OCI-M2 (cell line): Measurements from ENCODE around the gene FNDC3B.
"Not testable (repeated sequence)": the region's sequence is repeated elsewhere in the genome, so short reads cannot be mapped to it uniquely, and the experiment has no call there.

ENCODE experiments used
- DNase-seq: peaks from one replicate; lab custom pipeline; 2025; ENCODE audit not compliant: unreplicated experiment; lab: John Stamatoyannopoulos, UW

FNDC3B gene

GRCh38 chr3:172355836-172356235 is 316.5 kb downstream of the FNDC3B start:
- DNase-seq: no peak

GRCh38 chr3:172356427-172356826 is 317.0 kb downstream of the FNDC3B start:
- DNase-seq: no peak

GRCh38 chr3:172357850-172358754 is 318.7 kb downstream of the FNDC3B start:
- DNase-seq: no peak

DNA sequence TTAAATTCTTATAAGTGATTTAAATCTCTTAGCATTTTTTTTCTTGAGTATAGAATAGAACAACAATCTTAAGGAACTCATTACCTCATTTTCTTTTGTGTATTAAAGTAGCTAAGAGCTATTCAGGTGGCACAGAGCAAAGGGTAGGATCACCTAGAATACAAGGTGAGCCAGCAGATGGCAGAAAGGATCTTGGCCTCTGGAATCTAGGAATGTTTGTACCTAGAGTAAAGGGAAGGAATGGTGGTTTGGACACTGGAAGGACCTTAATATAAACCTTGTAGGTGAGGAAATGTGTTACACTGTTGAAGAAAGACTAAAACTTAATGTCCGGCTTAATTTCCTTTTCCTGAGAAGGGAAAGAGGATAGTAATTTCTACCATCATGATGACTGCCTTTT is 319.9 kb downstream of the FNDC3B start:
- no peak for DNase-seq

- DNase-seq: no peak
Measured at GRCh38 chr3:172359996-172360395, 320.6 kb downstream of the FNDC3B start.

GRCh38 chr3:172362583-172362982 is 323.2 kb downstream of the FNDC3B start:
- no peak for DNase-seq

- DNase-seq: no peak
Measured at GRCh38 chr3:172364374-172365027, 325.1 kb downstream of the FNDC3B start.

DNA sequence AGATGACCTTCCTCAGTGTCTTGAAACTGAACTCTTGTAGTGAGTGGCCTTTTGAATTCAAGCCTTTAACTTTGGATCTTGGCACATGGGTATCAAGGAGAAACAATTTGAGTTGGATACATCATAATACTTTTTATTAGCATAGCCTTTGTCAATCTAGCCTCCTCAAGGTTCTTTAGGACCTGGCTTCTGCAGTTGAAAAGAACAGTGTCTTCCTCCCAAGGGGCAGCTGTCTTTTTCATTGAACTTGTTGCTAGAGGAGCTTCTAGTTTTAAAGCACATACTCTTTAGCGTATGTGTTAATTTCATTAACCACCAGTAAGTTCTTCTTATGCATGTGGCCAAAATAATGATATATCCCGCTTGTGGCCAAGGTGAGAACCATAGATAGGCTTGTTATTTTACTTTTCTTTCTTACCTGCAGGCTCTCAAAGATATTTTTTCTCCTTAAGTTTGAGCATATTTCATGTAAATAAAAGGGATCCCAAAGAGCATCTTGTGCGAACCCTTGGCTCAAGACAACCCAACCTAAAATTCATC is 325.7 kb downstream of the FNDC3B start:
- DNase-seq: no peak

- DNase-seq: no peak
Measured at GRCh38 chr3:172367205-172368105, 328.1 kb downstream of the FNDC3B start.

GRCh38 chr3:172368556-172368955 is 329.2 kb downstream of the FNDC3B start:
- DNase-seq: not testable (repeated sequence)

DNA sequence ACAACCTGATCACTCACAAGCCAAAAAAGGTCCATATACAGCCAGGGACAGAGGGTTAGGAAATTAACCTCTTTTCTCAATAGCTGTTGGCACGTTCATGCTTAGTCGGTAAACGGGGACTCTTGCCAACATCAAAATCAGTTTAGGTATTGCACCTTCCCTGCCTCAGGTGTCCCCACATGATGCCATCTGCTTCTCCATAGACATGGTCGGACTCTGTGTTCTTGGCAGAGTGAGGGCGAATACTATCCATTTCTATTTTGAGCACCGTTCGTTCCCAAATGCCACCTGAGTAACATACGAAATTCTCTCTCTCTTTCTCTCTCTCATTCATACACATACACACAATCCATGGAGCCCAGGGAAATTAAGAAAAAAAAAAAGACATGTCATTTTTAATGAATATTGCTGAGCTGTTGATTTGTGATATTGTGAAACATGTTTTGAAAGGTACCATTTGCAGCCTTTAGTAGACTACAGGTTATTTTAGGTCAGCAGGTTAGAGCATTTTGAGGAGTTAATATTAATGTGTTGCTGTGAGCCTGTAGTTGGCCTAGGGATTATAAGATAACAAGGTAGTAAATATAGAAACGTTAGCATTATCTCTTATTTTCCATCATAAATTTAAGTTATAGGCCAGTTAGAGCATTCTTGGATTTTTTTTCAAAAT is 330.3 kb downstream of the FNDC3B start:
- DNase-seq: no peak

GRCh38 chr3:172370419-172370818 is 331.0 kb downstream of the FNDC3B start:
- DNase-seq: no peak

DNA sequence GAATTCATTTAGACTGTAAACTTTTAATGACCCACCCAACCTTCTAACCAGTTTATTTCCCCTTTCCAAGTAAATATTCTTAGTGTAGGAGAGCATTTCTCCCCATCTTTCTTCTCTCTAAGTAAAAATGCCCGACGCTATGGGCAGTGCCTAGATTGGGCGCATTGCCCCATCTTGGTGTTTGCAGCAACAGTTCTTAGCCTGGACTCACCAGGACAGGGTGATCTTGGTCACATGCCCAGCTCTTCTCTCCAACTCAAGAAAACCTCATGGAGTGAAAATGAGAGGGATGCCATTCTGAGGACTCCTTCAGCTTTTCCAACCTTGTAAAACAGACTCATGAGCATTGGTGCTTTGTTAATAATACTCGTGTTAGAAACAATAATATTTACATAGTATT is 332.2 kb downstream of the FNDC3B start:
- no peak for DNase-seq

- no peak for DNase-seq
Measured at GRCh38 chr3:172372895-172373294, 333.5 kb downstream of the FNDC3B start.

GRCh38 chr3:172373912-172374311 is 334.5 kb downstream of the FNDC3B start:
- no peak for DNase-seq

DNA sequence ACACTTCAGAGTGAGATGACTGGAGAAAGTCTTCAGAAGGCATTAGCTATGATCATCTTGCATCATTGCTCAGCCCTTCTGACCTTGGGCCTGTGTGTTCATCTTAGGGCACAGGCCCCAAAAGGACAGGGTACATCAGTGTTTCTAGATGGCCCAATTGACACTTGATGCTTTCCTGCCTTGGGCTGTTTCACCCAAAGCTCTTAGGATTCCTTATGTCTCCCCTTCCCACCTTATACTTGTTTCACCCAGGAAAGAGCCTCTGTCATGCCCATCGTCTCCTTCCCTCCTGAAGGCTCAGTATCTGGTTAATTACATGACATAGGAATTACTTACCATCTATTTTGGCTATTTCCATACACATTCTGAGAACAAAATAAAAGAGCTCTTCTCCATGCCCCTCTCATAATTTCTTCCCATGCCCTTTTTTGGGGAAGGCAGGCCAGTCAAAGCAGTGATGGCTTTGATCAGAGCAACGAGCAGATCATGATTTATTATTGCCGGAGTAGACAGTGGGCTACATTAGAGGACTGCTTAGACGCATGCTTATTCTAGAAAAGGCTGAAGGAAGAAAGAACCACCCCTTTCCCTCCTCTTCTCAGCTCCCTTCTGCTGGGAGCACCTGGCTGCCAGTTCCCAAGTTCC is 335.9 kb downstream of the FNDC3B start:
- no peak for DNase-seq

- DNase-seq: no peak
Measured at GRCh38 chr3:172376402-172376801, 337.0 kb downstream of the FNDC3B start.

GRCh38 chr3:172376881-172377280 is 337.5 kb downstream of the FNDC3B start:
- DNase-seq: no peak

GRCh38 chr3:172378439-172378838 is 339.1 kb downstream of the FNDC3B start:
- DNase-seq: no peak

DNA sequence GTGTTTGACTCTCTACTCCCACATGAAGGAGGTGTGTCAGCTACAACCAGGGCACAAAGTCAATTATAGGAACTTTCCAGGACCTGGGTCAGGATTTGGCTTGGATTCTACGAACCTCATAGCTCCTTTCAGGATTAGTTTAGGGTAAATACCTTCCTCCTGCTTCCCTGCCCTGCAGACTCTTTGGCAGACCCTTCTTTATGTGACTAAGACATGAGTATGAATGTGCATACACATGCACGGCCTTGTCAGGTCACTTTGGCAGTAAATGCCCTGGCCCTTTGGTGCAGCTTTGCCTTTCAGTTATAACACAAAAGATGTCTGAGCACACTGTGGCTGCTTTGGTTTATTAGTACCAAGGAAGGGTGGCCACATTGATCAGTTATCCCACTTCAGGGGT is 340.0 kb downstream of the FNDC3B start:
- no peak for DNase-seq
